NT2/D1 (cell line): ENCODE measurements around the gene NUDT1.

Experiments
- SUZ12 ChIP-seq: IDR thresholded peaks from 2 replicates; pipeline ENCODE4 v1.6.1; 2011; ENCODE audit not compliant: insufficient read length, insufficient read depth; ENCODE audit errors: extremely low read depth
- ZNF274 ChIP-seq: IDR thresholded peaks from 2 replicates; pipeline ENCODE4 v1.6.1; 2011; ENCODE audit warnings: mild to moderate bottlenecking, low read depth, low read length

- no peak for TF ChIP-seq ZNF274
- no peak for TF ChIP-seq SUZ12
These were observed 41.0 kb downstream of the NUDT1 start for GRCh38 chr7:2283074-2283473.
